Stimulated activated CD8-positive, alpha-beta memory T cell treated with anti-CD3 and anti-CD28 coated beads, Interleukin-12 subunit alpha, Interleukin-12 subunit beta, amount 100 ng/mL, for 24 hours (primary cell): ENCODE results near the gene OR10G7.

ENCODE experiments used
- DNase-seq: peaks from one replicate; pipeline ENCODE4 v3.0.0-alpha.2; 2020; ENCODE audit errors: extremely low read depth

OR10G7 gene

DNA sequence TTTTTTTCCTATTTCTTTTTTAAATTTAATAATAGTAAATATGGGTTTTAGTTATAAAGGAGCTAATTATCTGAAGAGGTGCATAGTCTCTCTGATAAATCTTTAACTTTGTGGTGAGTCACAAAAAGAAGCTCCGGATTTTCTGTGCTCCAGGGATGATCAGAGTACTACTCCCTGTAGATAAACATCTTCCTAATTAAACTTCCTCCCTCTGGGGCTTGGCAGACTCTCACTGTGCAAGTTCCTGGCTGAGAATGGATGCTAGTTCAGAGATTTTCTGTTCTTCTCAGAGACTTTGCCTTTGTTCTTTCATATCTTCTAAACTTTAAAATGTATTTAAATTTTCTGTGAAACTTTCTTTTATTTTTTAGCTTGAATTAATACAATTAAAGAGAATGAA is at the start of gene OR10G7:
TSS of gene OR10G7 (minus strand) at position 72 of the 400 bp plus-strand sequence. CDS start 2,324 bp downstream, outside the sequence.
- no peak for DNase-seq

DNA sequence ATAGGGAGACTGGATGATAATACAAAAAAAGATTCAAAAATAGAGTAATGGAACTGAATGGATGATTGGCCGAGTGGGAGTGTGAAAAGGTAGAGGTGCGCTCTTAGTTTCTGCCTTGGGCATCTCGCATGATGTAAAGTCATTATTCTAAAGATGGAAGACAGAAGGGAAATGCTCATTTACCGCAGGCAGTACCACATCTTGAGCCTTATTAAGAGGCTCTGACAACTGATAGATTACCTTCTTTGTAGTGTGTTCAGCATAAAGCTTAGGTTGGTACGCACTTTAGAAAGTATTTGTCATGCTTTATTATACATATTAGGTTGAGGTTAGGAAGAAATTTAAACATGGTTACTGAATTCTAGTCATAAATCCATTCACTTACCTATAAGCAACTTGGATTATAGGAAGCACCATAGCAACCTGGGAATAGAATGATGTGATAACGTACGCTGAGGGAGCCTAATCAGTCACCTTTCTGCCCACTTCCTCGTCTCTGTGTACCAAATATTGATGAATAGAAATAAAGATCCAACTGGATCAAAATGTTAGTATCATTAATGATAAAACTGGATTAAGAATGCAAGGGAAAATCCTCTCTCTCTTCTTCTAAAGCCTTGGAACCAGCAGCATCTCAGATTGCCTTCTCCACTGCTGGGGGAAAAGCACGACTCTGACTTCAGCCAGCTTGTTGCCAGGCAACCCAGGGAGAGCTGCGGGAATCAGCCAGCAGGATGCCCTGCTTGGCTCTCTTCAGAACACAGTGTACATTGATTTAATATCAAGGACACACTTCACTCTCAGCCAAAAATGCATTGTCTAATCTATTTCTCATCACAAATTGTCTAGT is 45.1 kb upstream of the OR10G7 start:
- DNase-seq: no peak

DNA sequence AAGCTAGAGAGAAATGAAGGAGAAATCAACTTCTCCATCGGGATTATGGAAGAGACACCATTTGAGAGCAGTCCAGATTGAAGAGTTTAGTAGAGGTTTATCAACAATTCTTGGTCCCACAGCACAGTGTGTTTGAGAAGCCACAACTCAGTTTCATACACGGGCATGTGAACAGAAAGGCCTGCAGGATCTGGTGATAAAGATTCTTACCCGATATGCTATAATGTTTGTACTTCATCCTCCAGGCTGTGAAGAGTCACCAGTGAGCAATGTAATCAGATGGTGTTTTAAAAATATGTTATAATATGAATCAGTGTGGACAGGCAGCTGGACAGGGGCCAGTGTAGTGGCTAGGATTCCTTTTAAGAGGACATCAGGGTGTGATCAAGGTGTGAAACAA is 44.5 kb upstream of the OR10G7 start:
- DNase-seq: no peak

DNA sequence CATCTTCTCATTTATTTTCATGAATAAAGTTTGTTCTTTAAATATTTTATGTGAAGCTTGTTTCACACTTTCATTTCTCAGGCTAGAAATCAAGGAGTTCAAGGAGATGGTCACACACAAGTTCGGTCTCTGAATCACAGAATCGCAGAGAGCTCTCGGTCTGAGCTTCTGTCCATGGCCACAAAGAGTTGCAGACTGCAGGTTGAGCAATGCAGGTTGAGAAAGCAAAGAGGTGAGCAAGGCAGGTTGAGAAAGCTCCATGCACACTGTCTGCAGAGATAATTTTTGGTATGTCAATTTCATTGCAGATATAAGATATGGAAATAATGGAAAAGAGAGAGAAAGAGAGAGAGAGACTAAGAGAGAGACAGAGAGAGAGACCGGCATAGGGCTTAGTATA is 41.2 kb upstream of the OR10G7 start:
- DNase-seq: no peak

DNA sequence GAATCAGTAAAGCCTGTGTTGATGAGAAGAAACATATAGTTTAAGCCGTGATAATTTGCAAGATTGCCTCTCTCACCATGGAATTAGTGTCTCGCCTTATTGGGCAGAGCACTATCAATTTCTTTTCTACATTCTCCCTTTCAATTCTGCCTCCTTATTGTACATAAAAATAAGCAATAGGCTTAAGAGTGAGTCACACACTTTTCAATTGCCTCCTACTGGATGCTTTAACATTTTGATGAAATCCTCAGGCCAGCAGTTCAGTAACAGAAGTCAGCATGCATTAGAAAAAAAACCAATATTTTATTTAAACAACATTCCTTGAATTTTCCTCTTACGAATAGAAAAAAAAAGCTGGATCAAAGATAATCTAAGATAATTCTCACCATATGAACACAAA is 40.4 kb upstream of the OR10G7 start:
- DNase-seq: no peak

DNA sequence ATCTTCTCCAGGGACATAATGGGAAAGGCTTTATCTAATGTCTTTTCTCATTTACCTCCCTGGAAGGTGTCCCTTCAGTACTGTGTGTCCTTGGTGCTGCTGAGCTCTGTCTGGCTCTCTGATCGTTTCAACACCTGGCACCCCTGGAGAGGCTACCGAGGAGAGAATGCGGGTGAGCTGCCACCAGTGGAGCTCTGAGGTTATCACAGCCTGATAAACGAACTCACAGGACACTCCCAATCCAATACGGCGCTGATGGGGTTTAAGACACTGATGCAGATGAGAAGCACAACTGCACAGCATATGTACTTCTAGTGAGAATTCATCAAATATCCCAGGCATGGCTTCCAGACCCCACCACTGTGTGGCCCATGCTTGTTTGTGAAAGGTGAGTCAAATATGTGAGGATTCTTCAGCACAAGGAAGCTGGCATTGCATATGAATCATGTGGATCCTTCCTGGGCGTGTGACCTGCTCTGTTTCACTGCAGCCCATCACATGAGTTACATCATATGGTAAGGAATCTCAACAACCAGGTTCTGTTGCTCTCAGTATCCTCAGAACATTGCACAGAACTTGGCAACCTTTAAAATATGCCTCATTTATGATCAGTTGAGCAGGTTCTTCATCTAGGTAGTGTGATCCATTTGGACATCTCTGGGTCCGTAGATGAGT is 39.3 kb upstream of the OR10G7 start:
- no peak for DNase-seq

- no peak for DNase-seq
Observed at GRCh38 chr11:124079631-124080326, 38.7 kb upstream of the OR10G7 start.

- DNase-seq: no peak
Observed at GRCh38 chr11:124078591-124078990, 37.5 kb upstream of the OR10G7 start.

GRCh38 chr11:124077266-124077665 is 36.1 kb upstream of the OR10G7 start:
- DNase-seq: no peak

DNA sequence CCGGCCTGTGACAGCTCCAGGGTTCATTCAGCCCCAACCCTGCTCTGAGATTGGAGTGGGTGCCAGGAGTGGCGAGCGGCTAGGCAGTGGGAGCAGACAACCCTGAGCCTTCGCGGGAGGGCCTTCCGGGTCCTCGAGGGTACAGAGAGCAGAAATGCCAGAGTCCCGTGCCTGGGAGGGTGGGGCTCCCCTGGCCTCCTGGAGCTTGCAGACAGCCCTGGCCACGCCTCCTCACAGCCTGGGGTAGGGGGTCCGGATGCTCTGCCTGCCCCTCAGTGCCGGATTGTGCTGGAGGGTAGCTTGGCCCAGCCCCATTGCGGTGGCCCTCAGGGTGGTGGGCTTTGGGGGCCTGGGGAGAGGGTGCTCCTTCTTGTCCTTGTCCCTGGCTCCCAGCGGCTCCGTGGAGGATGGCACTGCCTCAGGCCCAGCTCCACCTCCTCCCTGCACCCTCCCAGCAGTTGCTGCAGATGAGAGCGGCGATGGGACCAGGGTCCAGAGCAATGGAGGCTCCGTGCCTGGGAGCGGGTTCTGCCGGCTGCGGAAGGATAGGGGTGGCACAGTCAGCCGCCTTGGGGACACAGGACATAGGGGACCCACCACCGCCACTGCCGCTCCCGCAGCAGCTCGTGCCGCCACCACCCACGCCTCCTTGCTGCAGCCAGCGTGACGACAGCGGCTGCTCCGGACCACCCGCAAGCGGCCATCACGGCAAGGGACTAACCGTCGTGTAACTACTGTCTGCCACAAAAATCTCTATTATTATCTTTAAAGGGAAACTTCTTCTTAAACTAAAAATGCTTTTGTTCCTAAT is 34.9 kb upstream of the OR10G7 start:
- no peak for DNase-seq

DNA sequence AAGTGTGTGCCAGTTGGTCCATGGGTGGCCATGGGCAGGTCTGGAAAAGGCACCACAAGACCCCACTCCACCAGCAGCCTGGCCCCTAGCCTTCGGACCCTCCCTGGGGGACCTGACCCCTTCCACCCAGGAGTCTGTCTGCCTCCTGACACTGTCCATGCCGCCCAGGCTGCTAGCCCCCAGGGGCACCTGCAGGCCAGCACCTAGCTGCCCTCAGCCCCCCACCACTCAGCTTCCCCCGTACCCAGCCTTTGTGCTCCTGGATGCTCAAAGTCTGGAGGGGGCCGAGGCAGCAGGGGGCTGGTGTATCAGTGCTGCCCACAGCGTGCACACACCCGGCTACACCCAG is 34.3 kb upstream of the OR10G7 start:
- DNase-seq: no peak

- DNase-seq: no peak
Observed at GRCh38 chr11:124074554-124074953, 33.4 kb upstream of the OR10G7 start.

DNA sequence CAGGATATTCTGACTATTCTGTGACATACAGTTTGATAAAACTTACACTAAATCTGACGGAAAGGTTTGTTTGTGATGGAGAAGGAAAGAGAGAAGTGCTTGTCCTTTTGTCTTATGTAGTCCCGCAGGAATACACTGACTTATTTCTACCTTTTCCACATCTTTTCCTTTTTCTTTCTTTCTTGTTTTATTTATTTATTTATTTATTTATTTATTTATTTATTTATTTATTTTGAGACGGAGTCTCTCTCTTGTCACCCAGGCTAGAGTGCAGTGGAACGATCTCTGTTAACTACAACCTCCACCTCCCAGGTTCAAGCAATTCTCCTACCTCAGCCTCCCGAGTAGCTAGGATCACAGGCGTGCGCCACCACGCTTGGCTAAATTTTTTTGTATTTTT is 31.0 kb upstream of the OR10G7 start:
- DNase-seq: no peak

DNA sequence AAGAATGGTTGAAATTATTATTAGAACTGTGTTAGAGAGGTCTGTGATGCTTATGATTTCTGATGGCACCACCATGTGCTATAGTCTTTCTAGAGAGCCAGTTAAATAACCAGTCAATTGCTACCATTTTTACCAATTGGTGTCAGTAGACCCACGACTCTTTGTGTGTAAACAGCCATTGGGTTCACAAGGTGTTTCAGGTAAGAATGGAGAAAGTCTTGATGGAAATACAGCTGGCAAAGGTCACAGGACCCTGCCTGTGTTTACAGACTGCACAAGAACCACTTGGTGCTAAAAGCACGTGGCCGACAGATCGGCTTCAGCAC is 30.5 kb upstream of the OR10G7 start:
- DNase-seq: no peak

GRCh38 chr11:124070915-124071622 is 29.9 kb upstream of the OR10G7 start:
- DNase-seq: peak; percentile 20

DNA sequence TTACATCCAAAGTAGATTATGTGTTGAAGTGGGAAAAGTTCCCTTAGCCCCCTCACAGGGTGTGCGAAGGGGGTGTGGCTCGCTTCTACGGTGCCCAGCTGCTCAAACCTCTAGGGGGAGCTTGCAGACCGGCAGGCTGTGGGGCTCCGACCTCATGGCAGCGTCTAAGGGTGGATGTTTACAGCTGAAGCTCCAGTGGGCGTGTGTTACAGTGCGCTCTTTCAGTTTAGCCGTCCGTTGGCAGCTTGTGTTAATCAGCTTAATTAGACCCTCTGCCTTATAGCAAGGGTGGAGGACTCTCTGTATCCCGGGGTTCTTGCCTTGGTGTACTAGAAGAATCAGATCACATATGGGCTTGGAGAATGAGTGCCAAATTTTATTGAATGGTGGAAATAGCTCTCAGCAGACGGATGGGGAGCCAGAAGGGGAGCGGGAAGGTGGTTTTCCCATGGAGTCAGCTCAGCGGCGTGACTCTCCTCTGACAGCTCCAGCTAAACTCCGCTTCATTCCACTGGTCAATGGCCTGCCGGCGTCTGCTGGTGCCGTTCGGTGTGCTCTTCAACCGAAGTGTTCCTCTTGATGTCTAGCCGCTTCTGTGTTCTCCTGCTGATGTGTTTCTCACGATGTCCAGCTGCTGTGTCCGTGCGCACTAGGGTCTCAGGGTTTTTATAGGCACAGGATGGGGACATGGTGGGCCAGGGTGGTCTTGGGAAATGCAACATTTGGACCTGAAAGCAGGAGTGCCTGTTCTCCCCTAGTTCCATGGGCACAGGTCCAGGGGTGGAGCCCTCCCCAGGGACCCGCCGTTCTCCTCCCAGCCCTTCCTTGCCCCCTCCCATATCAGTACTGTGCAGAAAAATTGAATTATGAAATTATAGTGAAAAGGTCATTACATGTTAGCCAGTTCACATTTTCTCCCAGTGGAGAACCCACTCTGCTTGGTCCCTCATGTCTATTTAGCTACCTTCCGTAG is 28.6 kb upstream of the OR10G7 start:
- DNase-seq: no peak

- no peak for DNase-seq
Observed at GRCh38 chr11:124068601-124069110, 27.5 kb upstream of the OR10G7 start.

- no peak for DNase-seq
Observed at GRCh38 chr11:124052966-124053365, 11.8 kb upstream of the OR10G7 start.

GRCh38 chr11:124050748-124051147 is 9.6 kb upstream of the OR10G7 start:
- DNase-seq: no peak

DNA sequence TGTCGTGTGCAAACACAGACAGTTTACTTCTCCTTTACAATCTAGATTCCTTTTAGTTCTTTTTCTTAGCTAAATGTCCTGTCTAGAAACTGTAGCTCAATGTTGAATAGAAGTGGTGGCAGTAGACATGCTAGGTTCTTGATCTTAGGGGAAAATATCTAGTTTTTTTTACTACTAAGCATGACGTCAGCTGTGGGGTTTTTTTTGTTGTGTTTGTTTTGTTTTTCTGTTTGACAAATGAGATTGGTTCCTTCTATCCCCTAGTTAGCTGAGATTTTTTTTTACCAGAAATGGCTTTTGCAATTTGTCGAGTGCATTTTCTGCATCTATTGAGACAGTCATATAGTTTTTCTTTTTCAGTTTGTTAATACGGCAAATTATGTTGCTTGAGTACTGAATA is 2.3 kb upstream of the OR10G7 start:
- DNase-seq: no peak
